Keratinocyte (primary cell): Measurements from ENCODE around the gene EHD3.

Source experiments
- EZH2 ChIP-seq: IDR thresholded peaks from one replicate; pipeline ENCODE4 v1.6.1; 2012; ENCODE audit warnings: inconsistent platforms, mild to moderate bottlenecking, low read length, moderate library complexity
- TF ChIP-seq, protein P1 (sequence below), 3 experiments: IDR thresholded peaks in 1 of 3; conservative IDR thresholded peaks in 1 of 3; optimal IDR thresholded peaks in 1 of 3; 2 replicates in 2 of 3; 3 replicates in 1 of 3; pipeline versions ENCODE3 to v1.5.1; 2011; ENCODE audit warnings: low read length in 3 of 3, mild to moderate bottlenecking in 3 of 3, moderate library complexity in 2 of 3, control low read depth in 1 of 3, inconsistent platforms in 1 of 3; ENCODE audit not compliant: insufficient read depth in 2 of 3; ENCODE audit errors: extremely low read depth in 1 of 3

GRCh38 chr2:31243053-31243452, 9.1 kb downstream of the EHD3 start:
- TF ChIP-seq, protein P1, sequence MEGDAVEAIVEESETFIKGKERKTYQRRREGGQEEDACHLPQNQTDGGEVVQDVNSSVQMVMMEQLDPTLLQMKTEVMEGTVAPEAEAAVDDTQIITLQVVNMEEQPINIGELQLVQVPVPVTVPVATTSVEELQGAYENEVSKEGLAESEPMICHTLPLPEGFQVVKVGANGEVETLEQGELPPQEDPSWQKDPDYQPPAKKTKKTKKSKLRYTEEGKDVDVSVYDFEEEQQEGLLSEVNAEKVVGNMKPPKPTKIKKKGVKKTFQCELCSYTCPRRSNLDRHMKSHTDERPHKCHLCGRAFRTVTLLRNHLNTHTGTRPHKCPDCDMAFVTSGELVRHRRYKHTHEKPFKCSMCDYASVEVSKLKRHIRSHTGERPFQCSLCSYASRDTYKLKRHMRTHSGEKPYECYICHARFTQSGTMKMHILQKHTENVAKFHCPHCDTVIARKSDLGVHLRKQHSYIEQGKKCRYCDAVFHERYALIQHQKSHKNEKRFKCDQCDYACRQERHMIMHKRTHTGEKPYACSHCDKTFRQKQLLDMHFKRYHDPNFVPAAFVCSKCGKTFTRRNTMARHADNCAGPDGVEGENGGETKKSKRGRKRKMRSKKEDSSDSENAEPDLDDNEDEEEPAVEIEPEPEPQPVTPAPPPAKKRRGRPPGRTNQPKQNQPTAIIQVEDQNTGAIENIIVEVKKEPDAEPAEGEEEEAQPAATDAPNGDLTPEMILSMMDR (optimal IDR thresholded peaks at IDR 0.05 in 1 of 3, IDR thresholded peaks at IDR 0.05 in 1 of 3, conservative IDR thresholded peaks at IDR 0.05 in 1 of 3; ENCODE audit: extremely low read depth in 1 of 3, insufficient read depth in 2 of 3, low read length in 3 of 3), result no peak
- TF ChIP-seq EZH2, result no peak
